Esophagus squamous epithelium (tissue), 4 donors: ENCODE measurements around the gene KLLN.

Experiments
- POLR2A ChIP-seq, 4 donors: fragments of 450-650 bp; IDR thresholded peaks; one replicate each; pipeline ENCODE4 v1.6.1; 2017; ENCODE audit warnings: antibody characterized with exemption in 4 of 4, mild to moderate bottlenecking in 4 of 4, moderate library complexity in 3 of 4
- TF ChIP-seq, protein P1 (sequence below), 6 experiments: fragments of 450-650 bp in 4 of 6; fragments of 200-600 bp in 2 of 6; sonication (generic) in 2 of 6; IDR thresholded peaks; one replicate each; pipeline ENCODE4 v1.5.1; 2016 to 2019; ENCODE audit warnings: antibody characterized with exemption in 6 of 6, mild to moderate bottlenecking in 4 of 6, moderate library complexity in 4 of 6

DNA sequence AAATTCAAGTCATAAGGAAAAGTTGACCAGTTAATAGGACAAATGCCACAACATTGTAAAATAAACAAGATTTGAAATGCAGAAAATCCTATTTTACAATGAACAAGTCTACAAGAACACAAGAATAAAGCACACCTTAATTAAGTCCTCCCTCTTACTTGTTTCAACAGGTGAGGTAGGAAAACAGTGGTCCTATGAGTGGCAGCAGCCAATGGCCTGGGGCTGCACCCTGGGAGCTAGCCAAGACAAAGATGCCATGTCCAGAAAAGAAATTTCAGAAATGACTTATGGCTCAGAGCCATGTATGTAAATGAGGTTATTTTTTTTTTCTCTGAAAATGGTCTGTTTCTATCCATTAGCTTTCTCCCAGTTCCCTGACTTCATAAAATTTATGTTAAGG, 14.3 kb downstream of the KLLN start:
- TF ChIP-seq POLR2A (IDR thresholded peaks at IDR 0.05): no peak
- TF ChIP-seq, protein P1, sequence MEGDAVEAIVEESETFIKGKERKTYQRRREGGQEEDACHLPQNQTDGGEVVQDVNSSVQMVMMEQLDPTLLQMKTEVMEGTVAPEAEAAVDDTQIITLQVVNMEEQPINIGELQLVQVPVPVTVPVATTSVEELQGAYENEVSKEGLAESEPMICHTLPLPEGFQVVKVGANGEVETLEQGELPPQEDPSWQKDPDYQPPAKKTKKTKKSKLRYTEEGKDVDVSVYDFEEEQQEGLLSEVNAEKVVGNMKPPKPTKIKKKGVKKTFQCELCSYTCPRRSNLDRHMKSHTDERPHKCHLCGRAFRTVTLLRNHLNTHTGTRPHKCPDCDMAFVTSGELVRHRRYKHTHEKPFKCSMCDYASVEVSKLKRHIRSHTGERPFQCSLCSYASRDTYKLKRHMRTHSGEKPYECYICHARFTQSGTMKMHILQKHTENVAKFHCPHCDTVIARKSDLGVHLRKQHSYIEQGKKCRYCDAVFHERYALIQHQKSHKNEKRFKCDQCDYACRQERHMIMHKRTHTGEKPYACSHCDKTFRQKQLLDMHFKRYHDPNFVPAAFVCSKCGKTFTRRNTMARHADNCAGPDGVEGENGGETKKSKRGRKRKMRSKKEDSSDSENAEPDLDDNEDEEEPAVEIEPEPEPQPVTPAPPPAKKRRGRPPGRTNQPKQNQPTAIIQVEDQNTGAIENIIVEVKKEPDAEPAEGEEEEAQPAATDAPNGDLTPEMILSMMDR (IDR thresholded peaks at IDR 0.05): no peak
